Stimulated activated CD4-positive, alpha-beta T cell treated with anti-CD3 and anti-CD28 coated beads, Interleukin-1b, Interleukin-23, amount 100 ng/mL, for 4 hours (primary cell): ENCODE data around the gene PPP1R12A.
"Not testable (repeated sequence)": the region's sequence is repeated elsewhere in the genome, so short reads cannot be mapped to it uniquely, and the experiment has no call there.

Experiments used
- DNase-seq, 2 donors: peaks; one replicate each; pipeline ENCODE4 v3.0.0-alpha.2; 2020; ENCODE audit warnings: low read depth in 2 of 2

Gene PPP1R12A

DNA sequence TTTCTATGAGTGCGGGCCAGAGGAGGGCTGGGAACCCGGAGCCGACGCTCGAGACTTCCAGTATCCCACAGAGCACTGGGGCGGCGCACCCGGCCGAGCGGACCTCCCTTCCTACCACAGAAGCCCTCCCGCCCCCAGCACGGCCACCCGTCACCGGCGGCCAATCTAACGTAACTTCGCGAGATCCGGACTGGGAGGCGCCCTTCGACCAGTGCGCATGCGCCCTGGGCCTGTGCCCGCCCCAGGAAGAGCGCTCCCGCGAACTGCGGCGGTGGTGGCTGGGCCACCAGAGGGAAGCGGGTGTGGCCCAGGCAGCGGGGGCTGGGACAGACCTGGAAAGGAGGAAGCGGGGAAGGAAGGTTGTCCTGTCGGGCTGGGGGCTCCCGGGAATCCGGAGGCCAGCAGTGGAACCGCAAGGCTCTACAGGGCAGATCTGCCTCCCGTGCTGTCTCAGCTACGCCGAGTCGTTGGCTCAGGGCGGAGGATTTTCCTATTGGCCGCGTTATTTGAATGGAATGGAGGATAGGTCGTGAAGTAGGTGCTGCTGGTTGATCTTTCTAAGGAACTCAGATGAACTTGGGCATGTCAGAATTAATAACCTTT, at the start of gene PPP1R12A:
TSS of gene PPP1R12A (minus strand) at position 77 of the 603 bp plus-strand sequence. CDS start 166 bp downstream, outside the sequence.
- peak; percentile 86 to 91 for DNase-seq

DNA sequence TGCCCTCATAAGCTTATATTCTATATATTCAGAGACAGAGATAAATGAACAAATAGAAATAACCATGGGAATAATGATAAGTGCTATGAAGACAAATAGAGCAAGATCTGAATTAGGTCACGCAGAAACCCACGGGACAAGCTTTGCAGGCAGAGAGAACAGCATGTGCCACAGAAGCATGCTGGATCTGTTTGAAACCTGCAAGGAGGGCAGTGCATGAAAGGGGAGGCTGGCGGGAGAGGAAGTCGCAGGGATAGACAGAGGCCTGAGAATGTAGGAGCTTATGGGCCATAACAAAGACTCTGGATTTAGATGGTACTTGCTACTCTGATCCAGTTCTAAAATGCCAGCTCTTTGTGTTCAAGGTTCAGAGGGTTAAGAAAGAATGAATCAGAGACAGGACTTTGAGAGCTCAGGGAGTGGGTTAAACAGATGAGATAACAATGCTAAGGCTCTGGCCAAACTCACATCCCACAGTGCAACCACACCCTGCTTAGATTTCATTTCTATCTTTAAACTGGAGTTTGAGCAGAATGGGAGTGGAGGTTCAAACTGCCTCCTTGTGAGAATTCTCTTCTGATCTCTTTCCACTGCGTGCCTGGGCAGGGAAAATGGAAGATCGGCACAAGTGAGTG, 49.2 kb upstream of the PPP1R12A start:
- DNase-seq = no peak

DNA sequence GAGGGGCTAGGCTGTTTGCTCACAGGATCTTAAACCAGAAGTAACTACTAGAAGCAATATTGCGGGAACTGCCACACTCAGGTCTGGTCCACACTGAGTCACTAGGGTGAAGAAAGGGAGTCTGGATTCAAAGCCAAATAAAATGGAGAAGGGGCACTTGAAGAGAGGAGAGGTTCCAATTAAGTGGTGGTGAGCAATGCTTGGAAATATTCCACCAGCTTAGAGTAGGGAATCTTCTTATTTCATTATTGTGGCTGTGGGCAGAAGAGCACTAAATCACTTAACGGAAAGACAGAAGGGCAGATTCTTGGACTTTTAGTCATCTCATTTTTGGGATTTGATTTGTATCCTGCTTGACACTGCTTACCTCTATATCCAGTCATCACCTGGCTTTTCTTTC, 48.6 kb upstream of the PPP1R12A start:
- no peak for DNase-seq

DNA sequence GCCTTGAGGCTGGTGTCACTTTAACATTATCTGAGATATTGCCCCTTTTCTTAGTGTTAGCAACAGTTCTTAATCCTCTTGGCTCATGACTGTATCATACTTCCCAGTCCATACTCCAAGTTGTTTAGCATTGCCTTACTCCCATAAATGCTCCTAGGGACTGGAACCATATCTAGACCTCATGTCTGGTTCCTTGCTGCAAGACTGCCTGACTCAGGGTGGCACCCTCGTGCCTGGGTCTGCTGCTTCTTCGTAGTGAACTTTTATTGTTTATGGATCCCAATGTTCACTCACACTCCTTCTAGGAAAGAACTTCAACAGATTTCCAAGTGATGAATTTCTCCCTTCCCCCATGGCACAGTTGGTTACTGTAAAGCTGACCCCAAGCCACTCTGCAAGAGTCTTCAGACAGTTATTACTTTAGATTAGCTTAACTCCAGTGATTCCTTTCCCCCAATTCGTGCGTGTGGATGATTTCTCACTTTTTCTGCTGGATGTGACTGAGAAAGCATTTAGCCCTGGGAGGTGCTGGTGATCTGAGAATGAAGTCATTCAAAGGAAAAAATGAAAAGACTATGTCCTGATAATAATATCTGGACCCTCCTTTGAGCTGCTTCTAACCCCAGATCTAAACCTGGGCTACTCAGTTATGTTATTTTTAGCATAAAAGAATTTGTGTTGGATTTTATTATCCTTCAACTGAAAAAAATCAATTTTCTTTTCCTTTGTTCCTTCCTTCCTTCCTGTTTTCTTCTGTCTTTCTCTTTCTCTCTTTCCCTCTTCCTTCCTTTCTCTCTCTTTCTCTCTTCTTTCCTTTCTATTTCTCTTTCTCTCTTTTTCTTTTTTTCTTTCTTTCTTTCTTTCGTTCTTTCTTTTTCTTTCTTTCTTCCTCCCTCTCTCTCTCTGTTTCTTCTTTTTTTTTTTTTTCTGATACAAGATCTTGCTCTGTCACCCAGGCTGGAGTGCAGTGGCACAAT, 47.5 kb upstream of the PPP1R12A start:
- no peak for DNase-seq

DNA sequence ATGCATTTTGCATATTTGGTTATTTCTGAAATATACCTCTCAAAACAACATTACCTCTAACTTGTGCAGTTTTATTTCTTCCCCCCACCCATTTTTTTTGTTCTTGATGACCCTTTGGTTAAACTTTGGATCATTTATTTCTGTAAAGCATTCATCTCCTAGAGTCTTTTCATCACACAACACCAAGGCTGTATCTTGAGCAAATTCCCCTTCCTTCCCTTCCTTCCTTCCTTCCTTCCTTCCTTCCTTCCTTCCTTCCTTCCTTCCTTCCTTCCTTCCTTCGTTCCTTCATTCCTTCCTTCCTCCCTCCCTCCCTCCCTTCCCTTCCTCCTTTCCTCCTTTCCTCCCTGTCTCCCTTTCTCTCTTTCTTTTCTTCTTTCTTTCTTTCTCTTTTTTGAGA, 43.8 kb upstream of the PPP1R12A start:
- DNase-seq = no peak

DNA sequence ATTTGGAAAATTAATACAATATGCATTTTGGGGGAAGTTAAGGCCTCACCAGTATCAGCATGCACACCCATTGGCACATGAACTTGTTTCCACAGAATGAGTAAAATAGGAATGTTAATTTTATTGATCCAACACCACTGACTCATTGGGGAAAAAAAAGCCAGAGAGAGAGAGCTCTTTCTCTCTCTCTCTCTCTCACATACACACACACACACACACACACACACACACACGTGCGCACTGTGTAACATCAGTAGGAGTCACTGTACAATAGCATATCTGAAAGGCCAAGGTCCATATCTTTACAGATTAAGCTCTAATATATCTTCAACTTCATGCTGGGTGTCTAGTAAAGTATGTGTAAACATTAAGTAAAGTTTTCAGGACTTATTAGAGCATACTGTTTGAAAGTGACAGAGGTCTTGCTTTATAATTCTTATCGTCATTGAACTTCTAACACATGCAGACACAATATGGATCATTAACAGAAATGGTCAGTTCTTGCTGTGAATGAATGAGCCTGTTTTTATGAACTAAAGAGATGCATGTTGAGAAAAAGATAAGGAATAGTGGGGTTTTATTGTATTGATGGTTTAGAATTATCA, 43.1 kb upstream of the PPP1R12A start:
- not testable (repeated sequence) for DNase-seq

DNA sequence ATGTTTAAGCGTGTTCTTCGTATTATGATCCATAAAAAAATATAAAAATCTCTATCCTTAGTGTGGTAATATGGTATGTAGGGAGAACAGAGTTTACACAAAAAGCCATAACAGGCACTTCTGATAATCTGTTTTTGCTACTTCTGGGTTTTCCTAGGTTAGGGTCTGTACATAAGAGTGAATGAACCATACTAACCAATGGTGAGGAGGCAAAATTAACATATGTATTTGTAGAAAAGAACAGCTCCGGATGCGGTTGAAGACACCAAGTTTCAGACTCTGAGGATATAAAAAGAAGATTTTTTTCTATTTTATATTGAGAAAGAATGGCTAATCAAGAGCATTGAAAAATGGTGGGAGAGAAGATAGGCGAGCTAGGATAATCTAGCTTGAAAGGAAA, 40.2 kb upstream of the PPP1R12A start:
- no peak for DNase-seq

DNA sequence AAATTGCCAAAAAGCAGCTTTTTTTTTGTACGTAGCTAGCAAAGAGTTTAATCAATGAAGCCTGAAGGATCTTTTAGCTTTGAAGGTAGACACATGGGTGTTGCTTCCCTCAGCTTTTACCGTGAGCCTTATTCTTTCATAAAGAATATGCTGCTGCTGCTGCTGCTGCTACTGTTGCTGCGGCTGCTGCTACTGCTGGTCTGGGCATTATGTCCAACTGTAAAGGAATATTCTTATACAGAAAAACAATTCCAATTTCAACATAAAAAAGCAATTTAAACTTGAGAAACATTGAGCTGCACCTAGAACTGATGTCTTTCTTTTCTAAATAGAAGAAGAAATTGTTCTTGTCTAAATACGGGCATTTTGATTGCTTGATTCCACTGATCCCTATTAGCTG, 38.9 kb upstream of the PPP1R12A start:
- no peak for DNase-seq

DNA sequence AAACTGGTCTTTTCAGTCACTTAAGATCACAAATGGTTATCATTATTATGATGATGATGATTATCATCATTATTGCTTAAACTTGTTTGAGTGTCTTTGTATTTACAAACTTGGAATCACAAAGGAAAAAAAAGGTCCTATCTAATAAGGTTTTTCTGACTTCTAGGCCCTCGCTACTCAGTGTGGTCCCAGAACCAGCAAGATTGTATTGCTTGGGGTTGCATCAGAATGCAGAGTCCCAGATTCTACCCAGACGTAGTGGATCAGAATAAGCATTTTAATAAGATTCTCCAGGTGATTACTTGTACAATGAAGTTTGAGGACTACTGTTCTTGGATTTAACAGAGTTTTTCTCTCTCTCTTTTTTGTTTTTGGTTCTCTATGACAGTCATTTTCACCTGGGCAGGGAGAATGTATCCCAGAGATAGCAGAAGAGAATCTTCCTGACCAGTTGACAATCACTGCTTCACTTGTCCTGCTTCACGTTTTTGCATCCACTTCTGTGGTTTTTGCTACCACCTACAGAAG, 29.3 kb upstream of the PPP1R12A start:
- no peak for DNase-seq

DNA sequence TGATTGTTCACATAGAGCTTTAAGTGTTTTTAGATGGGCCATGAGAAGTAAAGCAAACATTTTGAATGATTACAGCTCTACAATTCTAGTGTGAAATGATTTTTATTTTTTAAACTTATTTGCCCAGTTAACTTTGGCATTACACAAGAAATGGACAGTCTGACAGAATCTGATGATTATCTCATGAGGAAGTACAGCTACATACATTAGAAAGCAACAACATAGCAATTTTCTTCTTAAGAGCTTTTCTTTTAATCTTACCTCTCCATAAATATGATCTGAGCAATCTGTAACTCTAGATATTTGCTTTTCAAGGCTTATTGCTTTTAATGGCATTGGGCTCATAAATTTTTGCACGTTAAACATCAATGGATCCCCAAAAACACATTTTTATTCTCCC, 26.5 kb upstream of the PPP1R12A start:
- no peak for DNase-seq

DNA sequence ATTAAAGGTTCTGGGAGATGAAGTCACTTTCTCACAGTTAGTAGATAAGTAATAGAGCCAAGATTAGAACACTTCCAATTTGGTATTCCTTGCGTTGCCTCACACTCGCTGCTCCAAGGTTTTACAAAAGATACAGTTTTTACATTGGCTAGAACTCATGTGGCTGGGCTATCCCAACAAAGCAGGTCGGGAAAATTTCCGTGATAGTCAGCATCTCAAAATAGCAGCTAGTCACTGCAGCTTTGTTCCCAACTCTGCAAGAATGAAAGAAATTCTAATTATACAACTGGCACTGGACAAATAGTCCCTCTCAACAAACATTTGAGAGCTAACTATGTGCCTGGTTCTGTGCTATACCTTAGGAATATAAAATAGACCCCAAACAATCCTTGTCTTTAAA, 24.6 kb upstream of the PPP1R12A start:
- DNase-seq = no peak

DNA sequence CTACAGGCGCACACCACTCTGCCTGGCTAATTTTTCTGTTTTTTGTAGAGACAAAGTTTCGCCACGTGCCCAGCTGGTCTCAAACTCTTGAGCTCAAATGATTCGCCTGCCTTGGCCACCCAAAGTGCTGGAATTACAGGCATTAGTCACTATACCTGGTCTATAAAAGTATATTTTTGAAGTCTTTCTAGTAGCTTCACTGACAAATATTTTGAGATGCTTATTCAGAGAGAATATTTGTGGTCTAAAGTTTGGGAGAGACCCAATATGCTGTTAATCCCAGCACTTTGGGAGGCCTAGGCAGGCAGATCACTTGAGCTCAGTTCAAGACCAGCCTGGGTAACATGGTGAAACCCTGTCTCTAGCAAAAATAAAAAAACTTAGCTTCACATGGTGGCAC, 22.0 kb upstream of the PPP1R12A start:
- DNase-seq = no peak

DNA sequence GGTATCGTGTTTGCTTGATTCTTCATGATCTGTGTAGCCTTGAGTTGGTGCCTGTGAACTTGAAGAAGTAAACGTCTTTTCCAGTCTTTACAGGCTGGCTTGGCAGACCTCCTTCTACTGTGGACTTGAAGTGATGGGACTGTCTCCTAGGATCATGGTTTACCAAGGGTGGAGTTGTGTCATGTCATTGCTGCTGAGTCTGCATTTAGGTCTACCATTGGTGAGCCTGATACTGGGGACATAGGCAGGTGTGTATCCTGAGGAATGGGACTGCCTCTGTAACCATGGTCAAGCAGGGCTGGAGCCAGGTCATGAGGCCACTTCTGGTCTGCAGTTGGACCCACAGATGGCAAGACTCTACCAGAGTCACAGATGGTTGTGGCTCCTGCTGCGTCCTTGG, 20.7 kb upstream of the PPP1R12A start:
- no peak for DNase-seq

DNA sequence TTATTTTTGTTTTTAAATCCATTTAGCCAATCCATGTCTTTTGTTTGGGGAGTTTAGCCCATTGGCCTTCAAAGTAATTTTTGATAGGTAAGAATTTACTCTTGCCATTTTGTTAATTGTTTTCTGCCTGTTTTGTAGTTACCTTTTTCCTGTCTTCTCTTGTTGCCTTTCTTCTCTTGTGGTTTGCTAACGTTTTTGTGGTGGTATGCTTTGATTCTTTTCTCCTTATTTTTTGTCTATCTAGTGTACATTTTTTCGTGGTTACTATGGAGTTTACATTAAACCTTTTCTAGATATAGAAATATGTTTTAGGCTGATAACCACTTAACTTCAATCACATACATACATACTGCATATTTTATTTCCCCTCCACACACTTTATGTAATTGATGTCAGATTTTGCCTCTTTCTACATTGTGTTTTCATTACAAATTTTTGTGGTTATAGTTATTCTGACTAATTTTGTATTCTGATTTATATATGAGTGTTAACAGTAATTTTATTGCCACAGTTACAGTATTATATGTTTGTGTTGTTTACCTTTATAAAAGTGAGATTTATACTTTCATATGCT, 19.2 kb upstream of the PPP1R12A start:
- no peak for DNase-seq

DNA sequence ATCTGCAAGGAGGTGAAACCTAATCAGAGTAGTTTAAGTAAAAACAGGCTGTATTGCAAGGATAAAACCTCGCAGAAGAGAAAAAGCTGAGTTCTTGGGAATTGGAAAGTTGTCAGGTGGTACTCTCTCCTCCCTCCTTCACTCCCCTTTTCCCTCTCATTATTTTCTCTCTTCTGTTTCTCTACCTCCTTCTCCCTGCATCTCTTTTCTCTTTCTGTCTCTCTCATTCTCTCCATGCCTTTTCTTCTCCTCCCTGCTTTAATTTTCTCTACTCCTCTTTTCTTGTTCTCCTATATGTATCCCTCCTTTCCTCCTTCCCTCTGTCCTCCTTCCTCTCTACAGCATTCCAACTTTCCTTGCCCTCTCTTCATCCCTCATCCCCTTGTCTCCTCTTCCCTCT, 14.2 kb upstream of the PPP1R12A start:
- no peak for DNase-seq

DNA sequence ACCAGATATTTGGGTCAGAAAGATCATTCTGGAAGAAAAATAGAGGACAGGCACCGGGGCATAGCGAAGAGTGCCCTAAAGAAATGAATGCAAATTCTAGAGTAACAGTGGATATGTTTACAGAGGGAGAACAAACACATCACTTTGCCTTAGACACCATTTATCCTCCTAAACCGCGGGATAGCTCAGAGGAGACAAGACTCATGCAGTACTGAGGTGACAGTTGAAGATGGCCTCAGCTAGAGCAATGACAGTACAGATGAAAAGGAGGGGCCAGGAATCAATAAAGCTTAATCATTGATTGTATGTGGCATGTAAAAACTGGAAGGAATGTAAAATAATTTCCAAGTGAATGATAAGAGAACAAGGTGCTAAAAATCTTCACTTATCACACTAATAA, 10.5 kb upstream of the PPP1R12A start:
- no peak for DNase-seq

DNA sequence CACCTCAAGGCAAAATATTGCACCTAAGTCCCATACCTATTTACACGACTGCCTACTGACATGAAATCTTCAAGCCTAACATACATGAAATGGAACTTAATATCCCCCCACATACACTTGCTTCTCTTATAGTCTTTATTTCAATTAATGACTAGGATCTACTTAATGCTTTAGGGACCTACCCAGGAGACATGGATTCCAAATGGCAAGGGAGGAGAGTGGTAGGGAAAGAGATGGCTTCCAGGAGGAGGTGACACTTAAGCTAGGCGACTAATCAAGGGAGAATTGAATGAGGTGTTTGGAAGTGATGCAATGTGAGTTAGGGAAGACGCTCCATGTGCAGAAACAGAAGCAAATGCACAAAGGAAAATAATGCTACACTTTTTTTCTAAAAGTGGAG, 9.7 kb upstream of the PPP1R12A start:
- no peak for DNase-seq

DNA sequence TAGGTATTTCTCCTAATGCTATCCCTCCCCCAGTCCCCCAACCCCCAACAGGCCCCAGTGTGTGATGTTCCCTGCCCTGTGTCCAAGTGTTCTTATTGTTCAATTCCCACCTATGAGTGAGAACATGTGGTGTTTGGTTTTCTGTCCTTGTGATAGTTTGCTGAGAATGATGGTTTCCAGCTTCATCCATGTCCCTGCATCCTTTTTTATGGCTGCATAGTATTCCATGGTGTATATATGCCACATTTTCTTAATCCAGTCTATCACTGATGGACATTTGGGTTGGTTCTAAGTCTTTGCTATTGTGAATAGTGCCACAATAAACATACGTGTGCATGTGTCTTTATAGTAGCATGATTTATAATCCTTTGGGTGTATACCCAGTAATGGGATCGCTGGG, 7.9 kb upstream of the PPP1R12A start:
- DNase-seq = not testable (repeated sequence)

DNA sequence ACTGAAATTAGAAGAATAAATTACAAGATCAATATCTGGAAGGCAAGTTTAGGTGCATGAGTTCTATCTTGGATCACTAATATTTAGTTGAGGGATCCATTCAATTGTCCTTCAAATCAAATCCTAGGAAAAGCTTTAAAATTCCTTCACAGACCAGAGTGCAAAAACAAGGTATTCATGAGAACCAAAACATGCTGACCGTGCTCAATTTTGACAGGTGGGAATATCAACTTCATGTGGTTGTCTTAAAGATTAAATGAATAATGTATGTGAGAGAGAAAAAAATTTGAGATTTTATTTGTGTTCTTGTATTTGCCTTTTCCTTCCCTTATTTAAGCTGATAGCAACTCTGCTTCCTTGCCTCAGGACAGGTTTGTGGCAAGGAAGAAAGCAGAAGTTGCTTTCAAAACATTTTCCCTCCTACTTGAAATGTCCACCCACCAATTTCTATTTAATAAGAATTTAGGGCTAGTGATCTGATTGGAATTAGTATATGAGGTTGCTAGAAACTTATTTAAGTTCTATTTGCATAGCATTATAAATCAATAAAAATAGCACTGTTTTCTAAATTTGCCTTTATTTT, 4.9 kb upstream of the PPP1R12A start:
- DNase-seq = no peak

DNA sequence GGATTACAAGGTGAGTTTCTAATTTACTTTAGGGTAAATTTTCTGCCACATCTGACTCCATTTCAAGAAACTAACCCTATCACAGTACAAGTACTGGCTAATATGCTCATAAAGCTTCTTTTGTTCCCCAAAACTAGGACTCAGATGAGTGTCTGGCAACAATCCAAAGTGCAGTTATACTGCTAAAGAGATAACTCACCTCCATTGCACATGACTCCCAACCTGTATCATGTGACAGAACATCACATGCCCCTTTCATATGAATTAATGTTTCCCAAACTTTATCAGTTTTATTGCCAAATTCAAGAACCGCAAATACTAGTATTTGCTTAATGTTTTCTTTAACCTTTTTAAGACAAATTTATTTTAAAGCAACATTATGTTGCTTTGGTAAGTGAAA, 3.9 kb upstream of the PPP1R12A start:
- no peak for DNase-seq

DNA sequence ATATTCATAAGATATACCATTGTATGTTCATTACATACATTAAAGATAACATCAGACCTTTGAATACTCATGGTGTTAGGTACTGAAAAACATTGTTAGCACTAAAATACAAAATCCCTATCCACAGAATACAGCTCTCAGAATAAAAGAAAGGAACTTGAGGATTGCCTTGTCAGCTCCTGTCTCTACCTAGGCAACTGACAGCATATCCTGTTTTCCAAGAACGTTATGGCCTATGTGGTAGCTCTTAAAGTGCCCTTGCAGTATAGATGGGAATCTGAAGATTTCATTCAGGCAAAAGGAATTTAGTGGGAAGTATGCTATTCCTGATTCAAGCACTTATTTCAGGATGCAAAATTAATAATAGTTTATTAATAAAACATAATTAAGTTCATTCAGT, 1.8 kb upstream of the PPP1R12A start:
- no peak for DNase-seq
